ENCODE data around the gene ASCL5. TPM values are rescaled to one million over a fixed set of nuclear protein-coding genes. Genes with fewer than 3 reads are reported as not detected.

ASCL5 gene
- total and polyA plus RNA-seq, 8 donors = 0.16 to 1.6 (median 1.2) TPM

DNA sequence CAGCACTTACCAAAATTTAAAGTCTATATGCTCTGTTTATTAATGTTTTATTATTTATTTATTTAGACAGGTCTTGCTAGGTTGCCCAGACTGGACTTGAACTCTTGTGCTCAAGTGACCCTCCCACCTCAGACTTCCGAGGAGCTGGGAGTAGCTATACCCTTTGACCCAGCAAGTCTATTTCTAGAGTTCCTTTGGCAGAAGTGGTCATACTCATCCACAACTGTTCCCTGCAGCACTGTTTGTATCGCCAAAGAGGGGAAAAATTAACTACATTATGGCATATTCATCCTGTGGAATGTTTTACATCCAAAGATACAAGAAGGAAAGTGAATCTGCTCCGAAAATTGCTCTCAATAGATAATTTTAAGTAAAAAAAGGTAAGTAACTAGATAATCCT, 43.2 kb downstream of the ASCL5 start:
- no peaks in the 10 kb centered on the region for H3K9me3 ChIP-seq
- ATAC-seq = no peak
- 66 to 79% methylated on average over 3 of the region's 3 CpGs for WGBS, 2 donors
- intact Hi-C loops (cut with DNase I) = loop anchor here in 1 of 3 donors (10.0 kb wide), 1 partner anchor 141 kb away; no protein-coding TSS in a partner anchor
- FAIRE-seq = no peak
- H3K27ac ChIP-seq = no peak overlapping the region
- no peak for DNase-seq
- no peaks in the 10 kb centered on the region for H3K36me3 ChIP-seq
- TF ChIP-seq, protein P1, sequence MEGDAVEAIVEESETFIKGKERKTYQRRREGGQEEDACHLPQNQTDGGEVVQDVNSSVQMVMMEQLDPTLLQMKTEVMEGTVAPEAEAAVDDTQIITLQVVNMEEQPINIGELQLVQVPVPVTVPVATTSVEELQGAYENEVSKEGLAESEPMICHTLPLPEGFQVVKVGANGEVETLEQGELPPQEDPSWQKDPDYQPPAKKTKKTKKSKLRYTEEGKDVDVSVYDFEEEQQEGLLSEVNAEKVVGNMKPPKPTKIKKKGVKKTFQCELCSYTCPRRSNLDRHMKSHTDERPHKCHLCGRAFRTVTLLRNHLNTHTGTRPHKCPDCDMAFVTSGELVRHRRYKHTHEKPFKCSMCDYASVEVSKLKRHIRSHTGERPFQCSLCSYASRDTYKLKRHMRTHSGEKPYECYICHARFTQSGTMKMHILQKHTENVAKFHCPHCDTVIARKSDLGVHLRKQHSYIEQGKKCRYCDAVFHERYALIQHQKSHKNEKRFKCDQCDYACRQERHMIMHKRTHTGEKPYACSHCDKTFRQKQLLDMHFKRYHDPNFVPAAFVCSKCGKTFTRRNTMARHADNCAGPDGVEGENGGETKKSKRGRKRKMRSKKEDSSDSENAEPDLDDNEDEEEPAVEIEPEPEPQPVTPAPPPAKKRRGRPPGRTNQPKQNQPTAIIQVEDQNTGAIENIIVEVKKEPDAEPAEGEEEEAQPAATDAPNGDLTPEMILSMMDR (IDR thresholded peaks at IDR 0.05) = no peak
- no peak overlapping the region for H3K4me3 ChIP-seq
- H3K27me3 ChIP-seq = no peaks in the 10 kb centered on the region
- no peaks in the 10 kb centered on the region for H3K4me1 ChIP-seq

DNA sequence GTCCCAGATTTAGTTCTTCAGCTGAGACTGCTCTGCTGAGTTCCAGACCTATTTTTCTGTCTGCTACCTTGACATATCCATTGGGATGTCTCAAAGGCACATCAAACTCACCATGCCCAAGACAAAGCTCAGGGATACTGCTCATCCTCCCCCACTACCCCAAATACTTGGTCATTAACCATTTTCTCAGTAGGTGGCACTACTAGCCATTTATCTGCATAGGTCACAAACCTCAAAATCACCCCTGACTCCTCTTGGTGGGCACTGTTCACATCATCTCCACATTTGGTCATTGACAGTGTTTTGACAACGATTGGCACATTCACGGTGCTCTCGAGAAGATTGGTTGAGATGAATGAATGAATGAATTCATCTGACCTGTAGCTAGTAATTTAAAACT, 46.8 kb downstream of the ASCL5 start:
- no peak overlapping the region for H3K27ac ChIP-seq
- no peak overlapping the region for H3K4me3 ChIP-seq
- ATAC-seq (no peak), FAIRE-seq (no peak), DNase-seq (no peak)
- TF ChIP-seq, protein P1 (IDR thresholded peaks at IDR 0.05) = no peak
- no peaks in the 10 kb centered on the region for H3K36me3 ChIP-seq
- intact Hi-C loops (cut with DNase I) = loop anchor here in 1 of 3 donors (10.0 kb wide), 1 partner anchor 145 kb away; no protein-coding TSS in a partner anchor
- H3K27me3 ChIP-seq = no peaks in the 10 kb centered on the region
- 75 to 91% methylated on average over 3 of the region's 3 CpGs for WGBS, 2 donors
- H3K4me1 ChIP-seq = no peaks in the 10 kb centered on the region
- H3K9me3 ChIP-seq = no peaks in the 10 kb centered on the region

DNA sequence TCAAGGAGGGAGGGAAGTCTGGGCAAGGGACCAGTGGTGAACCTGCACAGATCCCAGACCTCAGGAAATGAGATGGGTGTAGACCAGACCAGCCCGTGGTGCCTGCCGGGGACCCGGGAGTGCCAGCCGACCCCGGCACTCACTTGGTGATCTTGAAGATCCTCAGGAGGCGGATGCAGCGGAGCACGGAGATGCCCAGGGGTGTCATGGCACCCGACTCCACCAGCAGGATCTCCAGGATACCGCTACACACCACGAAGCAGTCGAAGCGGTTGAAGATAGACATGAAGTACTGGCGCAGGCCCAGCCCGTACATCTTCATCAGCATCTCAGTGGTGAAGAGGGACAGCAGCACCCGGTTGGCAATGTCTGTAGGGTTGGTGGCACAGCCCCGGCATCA, 49.2 kb downstream of the ASCL5 start:
- DNase-seq = no peak
- Histone ChIP-seq H3K36me3 (no peaks in the 10 kb centered on the region), H3K4me3 (no peak overlapping the region), H3K27ac (no peak overlapping the region), H3K9me3 (no peaks in the 10 kb centered on the region), H3K4me1 (no peaks in the 10 kb centered on the region), H3K27me3 (no peaks in the 10 kb centered on the region)
- intact Hi-C loops (cut with DNase I) = no loop called here
- ATAC-seq = no peak
- WGBS, 2 donors = 85 to 89% methylated on average over 17 of the region's 17 CpGs
- TF ChIP-seq, protein P1 (IDR thresholded peaks at IDR 0.05) = no peak
- FAIRE-seq = no peak

DNA sequence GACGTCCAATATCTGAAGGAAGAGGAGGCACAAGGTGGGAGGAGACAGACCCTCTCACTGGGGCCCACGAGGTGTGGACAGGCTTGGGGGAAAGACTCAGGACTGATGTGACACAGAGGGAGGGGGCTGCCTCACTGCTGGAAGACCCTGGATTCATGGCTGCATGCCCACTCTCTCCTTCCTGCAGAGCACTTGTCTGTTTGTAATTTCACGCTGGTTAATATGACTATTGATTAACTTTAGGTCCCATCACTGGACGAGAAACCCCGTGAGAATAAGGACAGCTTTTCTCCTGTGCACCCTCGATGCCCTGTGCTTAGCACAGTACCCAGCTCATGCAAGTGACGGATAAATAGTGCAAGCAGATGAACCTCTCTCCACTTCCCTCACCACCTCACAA, 49.9 kb downstream of the ASCL5 start:
- FAIRE-seq = no peak

DNA sequence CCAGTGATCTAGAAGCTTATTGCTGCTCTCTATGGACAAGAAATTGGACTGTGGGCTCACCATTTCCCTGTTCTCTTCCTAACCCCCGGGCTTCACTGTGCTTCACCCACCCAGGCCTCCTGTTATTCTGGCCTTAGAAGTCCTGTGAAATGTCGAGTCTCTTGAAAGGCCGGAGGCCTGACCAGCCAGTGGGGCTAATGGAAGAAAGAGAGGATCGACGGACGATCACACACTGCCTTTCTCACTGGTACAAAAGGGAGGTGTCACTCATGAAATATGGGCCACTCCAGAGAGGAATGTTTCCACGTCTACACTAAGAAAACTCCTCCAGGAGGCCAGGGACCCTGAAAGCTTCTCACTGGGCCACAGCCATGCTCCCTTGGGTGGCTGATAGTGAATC, 50.9 kb downstream of the ASCL5 start:
- Histone ChIP-seq H3K36me3 (no peaks in the 10 kb centered on the region), H3K27me3 (no peaks in the 10 kb centered on the region), H3K9me3 (no peaks in the 10 kb centered on the region), H3K27ac (no peak overlapping the region), H3K4me1 (no peaks in the 10 kb centered on the region), H3K4me3 (no peak overlapping the region)
- ATAC-seq (no peak), DNase-seq (no peak), FAIRE-seq (no peak)
- intact Hi-C loops (cut with DNase I) = no loop called here
- TF ChIP-seq, protein P1 (IDR thresholded peaks at IDR 0.05) = no peak
- WGBS, 2 donors = 75 to 76% methylated on average over 7 of the region's 7 CpGs

More for the DNA sequence above, 49.9 kb downstream of the ASCL5 start:
- no peaks in the 10 kb centered on the region for H3K4me1 ChIP-seq
- ATAC-seq (peak in 1 of 4 donors; percentile 8), DNase-seq (no peak)
- TF ChIP-seq, protein P1 (IDR thresholded peaks at IDR 0.05) = no peak
- intact Hi-C loops (cut with DNase I) = no loop called here
- no peaks in the 10 kb centered on the region for H3K36me3 ChIP-seq
- no peaks in the 10 kb centered on the region for H3K9me3 ChIP-seq
- WGBS, 2 donors = 37 to 42% methylated on average over 7 of the region's 7 CpGs
- H3K27ac ChIP-seq = no peak overlapping the region
- no peak overlapping the region for H3K4me3 ChIP-seq
- H3K27me3 ChIP-seq = no peaks in the 10 kb centered on the region
